ENCODE results near the gene BIK. TPM values are rescaled to one million over a fixed set of nuclear protein-coding genes. Genes with fewer than 3 reads are reported as not detected.

Gene BIK
- total RNA-seq, 2 donors from 2014 or later: 0.63 TPM; not detected in 1

GRCh38 chr22:43133401-43133800 lies 22.9 kb downstream of the BIK start:
- no peak for DNase-seq (ENCODE audit: low spot score)
- Histone ChIP-seq H3K9me3 (no peaks in the 10 kb centered on the region), H3K27ac (no peak overlapping the region), H3K36me3 (peaks cover 38% of the 10 kb centered on the region), H3K4me1 (peaks cover 0 to 33% of the 10 kb centered on the region in 2 donors), H3K27me3 (no peaks in the 10 kb centered on the region), H3K4me3 (no peak overlapping the region)
- TF ChIP-seq CTCF (IDR thresholded peaks at IDR 0.05): no peak

- Histone ChIP-seq H3K9me3 (no peaks in the 10 kb centered on the region), H3K36me3 (peaks cover 48% of the 10 kb centered on the region), H3K4me3 (no peak overlapping the region), H3K27me3 (no peaks in the 10 kb centered on the region), H3K27ac (no peak overlapping the region), H3K4me1 (peaks cover 0 to 23% of the 10 kb centered on the region in 2 donors)
- no peak for TF ChIP-seq CTCF (IDR thresholded peaks at IDR 0.05)
- no peak for DNase-seq (ENCODE audit: low spot score)
These were observed 24.0 kb downstream of the BIK start for GRCh38 chr22:43134553-43134952.

- no peak overlapping the region for H3K27ac ChIP-seq
These were observed 25.0 kb downstream of the BIK start for GRCh38 chr22:43135565-43135964.

GRCh38 chr22:43136255-43136654 lies 25.7 kb downstream of the BIK start:
- Histone ChIP-seq H3K36me3 (peaks cover 52% of the 10 kb centered on the region), H3K27ac (no peak overlapping the region)
- DNase-seq (ENCODE audit: low spot score): no peak

More at GRCh38 chr22:43135565-43135964, 25.0 kb downstream of the BIK start:
- Histone ChIP-seq H3K36me3 (peaks cover 51% of the 10 kb centered on the region), H3K4me1 (peaks cover 0 to 20% of the 10 kb centered on the region in 2 donors), H3K9me3 (no peaks in the 10 kb centered on the region), H3K27me3 (no peaks in the 10 kb centered on the region), H3K4me3 (no peak overlapping the region)
- no peak for DNase-seq (ENCODE audit: low spot score)
- no peak for TF ChIP-seq CTCF (IDR thresholded peaks at IDR 0.05)

GRCh38 chr22:43136801-43137200 lies 26.3 kb downstream of the BIK start:
- no peak overlapping the region for H3K4me3 ChIP-seq
- DNase-seq (ENCODE audit: low spot score): no peak
- H3K36me3 ChIP-seq: peaks cover 52% of the 10 kb centered on the region
- H3K27me3 ChIP-seq: no peaks in the 10 kb centered on the region
- H3K4me1 ChIP-seq: peaks cover 0 to 16% of the 10 kb centered on the region in 2 donors
- no peaks in the 10 kb centered on the region for H3K9me3 ChIP-seq
- H3K27ac ChIP-seq: no peak overlapping the region
- TF ChIP-seq CTCF (IDR thresholded peaks at IDR 0.05): no peak

More at GRCh38 chr22:43136255-43136654, 25.7 kb downstream of the BIK start:
- Histone ChIP-seq H3K4me1 (peaks cover 0 to 16% of the 10 kb centered on the region in 2 donors), H3K9me3 (no peaks in the 10 kb centered on the region), H3K4me3 (no peak overlapping the region), H3K27me3 (no peaks in the 10 kb centered on the region)
- peak; percentile 35 to 68 for TF ChIP-seq CTCF (IDR thresholded peaks at IDR 0.05)

All from right atrium auricular region (tissue), 2 donors.